Cardiac muscle cell (in vitro differentiated cells and primary cell): Measurements from ENCODE around the gene NABP2. TPM values are rescaled to one million over a fixed set of nuclear protein-coding genes. Genes with fewer than 3 reads are reported as not detected.
A peak's percentile ranks its signal among the peaks of the same experiment; 100 is the strongest.

Experiments used
- DNase-seq, 2 donors: peaks; one replicate each; pipeline versions ENCODE4 v3.0.0 to v3.0.0-alpha.2; 2010 to 2017; ENCODE audit warnings: low read depth in 1 of 2, low spot score in 1 of 2
- H3K27ac ChIP-seq: fragments of 200-600 bp; sonication (generic); 2 replicates; pipeline ENCODE4 v1.5.1; 2016
- H3K27me3 ChIP-seq: fragments of 200-600 bp; sonication (generic); 2 replicates; pipeline ENCODE4 v1.6.0; 2016; ENCODE audit warnings: control low read depth
- H3K36me3 ChIP-seq: fragments of 200-600 bp; sonication (generic); 2 replicates; pipeline ENCODE4 v1.5.1; 2016; ENCODE audit warnings: control low read depth
- H3K4me1 ChIP-seq: fragments of 200-600 bp; sonication (generic); 2 replicates; pipeline ENCODE4 v1.8.1; 2017; ENCODE audit warnings: low read depth, mild to moderate bottlenecking, mixed run types
- H3K4me3 ChIP-seq: fragments of 200-600 bp; sonication (generic); 2 replicates; pipeline ENCODE4 v1.5.1; 2016; ENCODE audit warnings: mild to moderate bottlenecking
- H3K9me3 ChIP-seq: fragments of 200-600 bp; sonication (generic); 2 replicates; pipeline ENCODE4 v1.5.1; 2017; ENCODE audit warnings: low read depth, mild to moderate bottlenecking, control low read depth
- polyA plus RNA-seq: library from polyadenylated mRNA; unstranded; fragments of >200 nt; fragmentation: Nextera tagmentation; extraction: Ambion mirVana; gene quantifications from 2 replicates; pipeline ENCODE4 v1.2.1, GENCODE V29; 2016
- total RNA-seq: library from RNA; depleted of rRNA; stranded (reverse); fragments of >200 nt; gene quantifications from 2 replicates; pipeline ENCODE4 v1.2.3, GENCODE V29; 2016
- TF ChIP-seq, protein P1 (sequence below): IDR thresholded peaks from 2 replicates; pipeline ENCODE4 v1.5.1; 2012; ENCODE audit warnings: low read depth, mild to moderate bottlenecking, low read length

NABP2 gene
- total RNA-seq (14.8 and 32.0 TPM in 2 replicates), polyA plus RNA-seq (6.8 and 10.7 TPM in 2 replicates)

DNA sequence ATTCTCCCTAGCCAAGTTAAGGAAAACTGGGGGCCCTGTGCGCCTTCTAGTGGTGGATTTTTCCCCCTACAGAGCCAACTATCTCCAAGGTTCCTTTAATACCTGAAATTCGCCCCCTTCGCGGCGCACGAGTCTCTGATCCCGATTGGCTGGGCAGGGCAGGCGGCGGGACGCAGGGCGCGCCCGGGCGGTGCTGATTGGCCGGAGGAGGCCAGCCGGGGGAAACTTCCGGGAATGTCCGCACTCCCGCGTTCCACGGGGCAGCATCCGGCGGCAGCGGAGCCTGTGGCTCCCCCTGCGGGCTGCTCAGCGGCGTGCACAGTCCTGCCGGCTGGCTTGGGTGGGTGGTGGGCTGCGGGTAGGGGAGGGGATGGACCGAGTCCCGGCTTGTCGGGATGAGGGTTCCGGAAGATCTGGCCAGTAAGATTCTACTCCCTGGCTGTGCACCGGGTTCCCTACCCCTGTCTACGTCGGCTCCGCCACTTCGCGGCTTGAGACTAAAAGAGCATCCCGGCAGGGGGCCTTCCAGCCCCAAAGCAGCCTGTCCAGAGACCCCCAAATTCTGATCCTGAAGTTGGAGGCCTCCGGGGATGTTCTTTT is at the start of gene NABP2:
Gene NABP2, plus strand, starts transcription at position 241 of the 600 bp plus-strand sequence. CDS start 515 bp downstream, outside the sequence.
- TF ChIP-seq, protein P1, sequence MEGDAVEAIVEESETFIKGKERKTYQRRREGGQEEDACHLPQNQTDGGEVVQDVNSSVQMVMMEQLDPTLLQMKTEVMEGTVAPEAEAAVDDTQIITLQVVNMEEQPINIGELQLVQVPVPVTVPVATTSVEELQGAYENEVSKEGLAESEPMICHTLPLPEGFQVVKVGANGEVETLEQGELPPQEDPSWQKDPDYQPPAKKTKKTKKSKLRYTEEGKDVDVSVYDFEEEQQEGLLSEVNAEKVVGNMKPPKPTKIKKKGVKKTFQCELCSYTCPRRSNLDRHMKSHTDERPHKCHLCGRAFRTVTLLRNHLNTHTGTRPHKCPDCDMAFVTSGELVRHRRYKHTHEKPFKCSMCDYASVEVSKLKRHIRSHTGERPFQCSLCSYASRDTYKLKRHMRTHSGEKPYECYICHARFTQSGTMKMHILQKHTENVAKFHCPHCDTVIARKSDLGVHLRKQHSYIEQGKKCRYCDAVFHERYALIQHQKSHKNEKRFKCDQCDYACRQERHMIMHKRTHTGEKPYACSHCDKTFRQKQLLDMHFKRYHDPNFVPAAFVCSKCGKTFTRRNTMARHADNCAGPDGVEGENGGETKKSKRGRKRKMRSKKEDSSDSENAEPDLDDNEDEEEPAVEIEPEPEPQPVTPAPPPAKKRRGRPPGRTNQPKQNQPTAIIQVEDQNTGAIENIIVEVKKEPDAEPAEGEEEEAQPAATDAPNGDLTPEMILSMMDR = peak; percentile 86
- H3K9me3 ChIP-seq = no peaks in the 10 kb centered on the region
- H3K27me3 ChIP-seq = no peaks in the 10 kb centered on the region
- H3K4me3 ChIP-seq = peak within 1 kb of the TSS; percentile 31
- H3K4me1 ChIP-seq = peaks cover 12% of the 10 kb centered on the region
- H3K27ac ChIP-seq = peak within 1 kb of the TSS; percentile 98
- DNase-seq = peak; percentile 98 to 99
- no peaks in the 10 kb centered on the region for H3K36me3 ChIP-seq

DNA sequence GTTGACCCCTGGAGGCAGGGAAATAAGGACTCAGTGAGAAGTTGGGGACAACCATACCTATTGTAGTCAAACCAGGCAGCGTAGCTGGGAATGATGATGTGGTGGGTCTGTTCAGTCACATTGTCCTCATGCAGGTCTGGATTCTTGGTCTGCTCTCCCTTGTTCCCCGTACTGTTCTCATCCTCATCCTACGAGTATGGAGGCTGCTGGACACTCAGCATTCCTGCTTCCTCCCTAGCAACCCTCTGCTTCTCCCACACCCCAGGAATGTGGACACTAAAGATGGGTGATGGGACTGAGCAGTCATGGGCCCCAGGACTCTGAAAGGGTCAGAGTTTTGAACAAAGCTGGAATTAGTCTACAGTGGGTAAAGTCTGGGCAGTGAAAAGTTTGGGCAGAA is 45.8 kb upstream of the NABP2 start:
- no peak overlapping the region for H3K27ac ChIP-seq

DNA sequence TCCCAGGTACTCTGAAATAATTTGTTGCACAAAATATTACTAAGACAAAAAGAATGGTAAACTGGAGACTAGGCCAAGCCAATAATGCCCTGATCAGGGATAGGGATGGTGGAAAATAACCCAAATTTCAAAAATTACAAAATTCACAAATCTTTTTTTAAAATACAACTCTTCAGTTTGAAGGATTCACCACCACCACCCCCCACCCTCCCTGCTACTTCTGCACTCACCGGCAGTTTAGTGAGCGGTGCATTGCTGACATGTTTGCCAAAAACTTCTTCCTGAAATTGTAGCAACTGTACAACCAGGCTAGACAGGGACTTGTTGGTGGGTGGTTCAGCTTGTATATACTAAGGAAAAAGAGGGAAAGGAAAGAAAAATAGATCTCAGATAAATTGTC is 37.2 kb upstream of the NABP2 start:
- peaks cover 16% of the 10 kb centered on the region for H3K4me1 ChIP-seq
- no peak overlapping the region for H3K27ac ChIP-seq
- TF ChIP-seq, protein P1 = no peak
- H3K36me3 ChIP-seq = peaks cover 29% of the 10 kb centered on the region
- no peak overlapping the region for H3K4me3 ChIP-seq
- H3K9me3 ChIP-seq = no peaks in the 10 kb centered on the region
- DNase-seq = no peak
- no peaks in the 10 kb centered on the region for H3K27me3 ChIP-seq

More for the DNA sequence above, 45.8 kb upstream of the NABP2 start:
- no peaks in the 10 kb centered on the region for H3K27me3 ChIP-seq
- H3K36me3 ChIP-seq = peaks cover 74% of the 10 kb centered on the region
- H3K9me3 ChIP-seq = no peaks in the 10 kb centered on the region
- TF ChIP-seq, protein P1 = no peak
- peaks cover 2% of the 10 kb centered on the region for H3K4me1 ChIP-seq
- no peak for DNase-seq
- no peak overlapping the region for H3K4me3 ChIP-seq

DNA sequence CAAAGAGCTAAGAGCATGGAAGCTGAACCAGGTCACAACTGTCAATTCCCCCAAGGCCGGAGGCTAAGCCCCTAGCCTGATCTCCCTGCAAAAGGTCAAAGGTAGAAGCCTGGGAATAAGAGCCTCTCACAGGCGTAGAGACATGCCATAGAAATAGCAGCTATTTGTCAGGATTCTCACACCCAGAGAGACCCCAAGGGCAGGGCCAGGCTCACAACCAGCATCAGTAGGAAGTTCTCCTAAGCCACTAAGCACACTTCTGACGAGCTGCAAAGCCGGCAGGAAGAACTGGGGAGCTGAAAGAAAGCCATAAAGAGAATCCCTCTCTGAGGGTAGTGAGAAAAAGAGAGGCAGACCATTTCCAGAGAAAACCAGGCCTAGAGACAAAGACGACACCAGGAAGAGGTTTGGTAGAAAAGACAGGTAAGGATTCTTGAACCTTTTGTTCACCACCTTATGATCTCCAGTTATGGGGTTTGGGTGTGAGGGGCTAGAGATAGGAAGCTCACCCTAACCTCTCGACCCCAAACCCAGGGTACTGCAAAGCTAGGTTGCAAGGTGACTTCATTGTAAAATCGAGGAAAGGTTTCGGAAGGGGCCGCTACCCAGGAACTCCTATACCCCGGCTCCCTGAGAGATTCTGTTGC is 35.9 kb upstream of the NABP2 start:
- Histone ChIP-seq H3K4me3 (peak overlapping the region; percentile 100), H3K4me1 (peaks cover 15% of the 10 kb centered on the region), H3K27me3 (no peaks in the 10 kb centered on the region), H3K36me3 (peaks cover 24% of the 10 kb centered on the region), H3K9me3 (no peaks in the 10 kb centered on the region), H3K27ac (peak overlapping the region; percentile 81)
- DNase-seq = no peak
- TF ChIP-seq, protein P1 = no peak

DNA sequence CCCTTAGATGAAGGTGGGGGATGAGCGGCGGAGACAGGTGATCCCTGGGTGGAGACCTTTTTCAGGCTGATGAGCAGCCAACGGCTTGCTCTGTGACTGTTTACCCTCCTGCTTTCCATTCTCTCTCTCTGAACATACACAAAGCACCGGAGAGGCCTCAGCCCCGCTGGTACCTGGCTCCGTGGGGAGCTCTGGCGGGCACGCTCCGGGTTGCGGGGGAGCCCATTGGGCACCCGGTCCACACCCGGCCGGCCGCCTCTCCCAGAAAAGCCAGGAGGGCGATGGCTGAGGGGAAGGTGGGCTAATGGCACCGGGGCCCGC is 35.4 kb upstream of the NABP2 start:
- Histone ChIP-seq H3K4me1 (peaks cover 10% of the 10 kb centered on the region), H3K4me3 (peak overlapping the region; percentile 100), H3K27ac (peak overlapping the region; percentile 81), H3K9me3 (no peaks in the 10 kb centered on the region), H3K36me3 (peaks cover 19% of the 10 kb centered on the region), H3K27me3 (no peaks in the 10 kb centered on the region)
- no peak for DNase-seq
- TF ChIP-seq, protein P1 = no peak
